Ishikawa (cell line): ENCODE data around the gene SEC16A.

ENCODE experiments used
- CEBPB ChIP-seq: IDR thresholded peaks from 2 replicates; pipeline ENCODE4 v1.6.1; 2012
- CREB1 ChIP-seq: IDR thresholded peaks from 2 replicates; pipeline ENCODE4 v1.6.1; 2012; ENCODE audit warnings: low read depth
- EGR1 ChIP-seq: IDR thresholded peaks from 2 replicates; pipeline ENCODE4 v1.6.1; 2012
- EP300 ChIP-seq: IDR thresholded peaks from 2 replicates; pipeline ENCODE4 v1.6.1; 2012; ENCODE audit warnings: borderline replicate concordance
- FOXM1 ChIP-seq: IDR thresholded peaks from 2 replicates; pipeline ENCODE4 v1.6.1; 2012; ENCODE audit warnings: low read depth, borderline replicate concordance
- RAD21 ChIP-seq: IDR thresholded peaks from 2 replicates; pipeline ENCODE4 v1.6.1; 2012; ENCODE audit warnings: low read depth
- TAF1 ChIP-seq: IDR thresholded peaks from 2 replicates; pipeline ENCODE4 v1.6.1; 2012; ENCODE audit warnings: low read depth, mild to moderate bottlenecking
- TCF12 ChIP-seq: IDR thresholded peaks from 2 replicates; pipeline ENCODE4 v1.6.1; 2012; ENCODE audit warnings: low read depth
- TEAD4 ChIP-seq: IDR thresholded peaks from 2 replicates; pipeline ENCODE4 v1.6.1; 2012
- YY1 ChIP-seq: IDR thresholded peaks from 2 replicates; pipeline ENCODE4 v1.6.1; 2012; ENCODE audit warnings: low read depth
- ZBTB7A ChIP-seq: IDR thresholded peaks from 2 replicates; pipeline ENCODE4 v1.6.1; 2012; ENCODE audit warnings: low read depth
- TF ChIP-seq, protein P1 (sequence below): IDR thresholded peaks from 2 replicates; pipeline ENCODE4 v1.6.1; 2012
- TF ChIP-seq, protein P2 (sequence below): IDR thresholded peaks from 2 replicates; pipeline ENCODE4 v1.6.1; 2012; ENCODE audit warnings: low read depth, mild to moderate bottlenecking

SEC16A gene

DNA sequence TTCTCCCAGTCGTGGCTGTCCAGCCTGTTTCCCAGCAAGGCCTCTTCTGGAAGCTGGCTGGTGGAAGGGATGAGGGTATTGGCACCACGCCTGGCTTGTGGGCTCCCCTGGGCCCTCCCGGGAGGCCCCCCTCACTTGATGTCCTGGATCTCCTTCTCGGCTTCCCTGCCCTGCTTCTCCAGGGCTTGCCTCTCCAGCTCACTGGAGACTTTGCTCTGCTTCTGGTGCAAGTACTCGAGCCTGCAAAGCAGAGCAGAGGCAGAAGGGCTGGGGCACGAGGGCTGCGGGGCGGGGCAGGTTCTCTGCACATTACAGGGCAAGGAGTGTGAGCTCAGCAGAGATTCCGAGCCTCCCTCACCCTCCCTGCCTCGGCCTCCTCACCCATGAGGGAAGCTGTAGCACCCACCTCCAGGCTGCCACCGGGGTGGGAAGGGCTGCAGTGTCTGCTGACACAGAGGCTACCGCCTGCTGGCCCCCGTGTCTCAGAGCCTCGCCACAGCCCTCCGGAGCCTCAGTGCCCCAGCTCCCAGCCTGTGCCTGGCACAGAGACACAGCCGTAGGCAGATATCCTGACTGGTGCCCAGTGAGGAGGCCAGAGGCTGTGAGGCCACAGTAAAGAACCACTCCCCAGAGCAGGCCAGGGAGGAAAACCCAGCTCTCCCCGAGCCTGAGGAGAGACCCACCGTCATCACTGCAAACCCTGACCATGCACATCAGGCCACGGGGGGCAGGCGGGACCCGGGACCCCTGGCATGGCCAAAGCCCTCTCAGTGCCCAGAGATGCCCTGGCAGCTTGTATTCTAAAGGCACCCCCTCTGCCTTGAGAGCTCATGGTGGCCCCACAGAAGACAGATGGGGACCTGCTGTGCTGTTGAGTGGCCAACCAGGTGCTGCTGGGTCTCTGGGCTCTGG, 90.0 kb downstream of the SEC16A start:
- TF ChIP-seq YY1 (no peak), EP300 (no peak), FOXM1 (no peak), ZBTB7A (no peak), CEBPB (no peak)
- TF ChIP-seq, protein P1, sequence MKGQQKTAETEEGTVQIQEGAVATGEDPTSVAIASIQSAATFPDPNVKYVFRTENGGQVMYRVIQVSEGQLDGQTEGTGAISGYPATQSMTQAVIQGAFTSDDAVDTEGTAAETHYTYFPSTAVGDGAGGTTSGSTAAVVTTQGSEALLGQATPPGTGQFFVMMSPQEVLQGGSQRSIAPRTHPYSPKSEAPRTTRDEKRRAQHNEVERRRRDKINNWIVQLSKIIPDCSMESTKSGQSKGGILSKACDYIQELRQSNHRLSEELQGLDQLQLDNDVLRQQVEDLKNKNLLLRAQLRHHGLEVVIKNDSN = no peak

DNA sequence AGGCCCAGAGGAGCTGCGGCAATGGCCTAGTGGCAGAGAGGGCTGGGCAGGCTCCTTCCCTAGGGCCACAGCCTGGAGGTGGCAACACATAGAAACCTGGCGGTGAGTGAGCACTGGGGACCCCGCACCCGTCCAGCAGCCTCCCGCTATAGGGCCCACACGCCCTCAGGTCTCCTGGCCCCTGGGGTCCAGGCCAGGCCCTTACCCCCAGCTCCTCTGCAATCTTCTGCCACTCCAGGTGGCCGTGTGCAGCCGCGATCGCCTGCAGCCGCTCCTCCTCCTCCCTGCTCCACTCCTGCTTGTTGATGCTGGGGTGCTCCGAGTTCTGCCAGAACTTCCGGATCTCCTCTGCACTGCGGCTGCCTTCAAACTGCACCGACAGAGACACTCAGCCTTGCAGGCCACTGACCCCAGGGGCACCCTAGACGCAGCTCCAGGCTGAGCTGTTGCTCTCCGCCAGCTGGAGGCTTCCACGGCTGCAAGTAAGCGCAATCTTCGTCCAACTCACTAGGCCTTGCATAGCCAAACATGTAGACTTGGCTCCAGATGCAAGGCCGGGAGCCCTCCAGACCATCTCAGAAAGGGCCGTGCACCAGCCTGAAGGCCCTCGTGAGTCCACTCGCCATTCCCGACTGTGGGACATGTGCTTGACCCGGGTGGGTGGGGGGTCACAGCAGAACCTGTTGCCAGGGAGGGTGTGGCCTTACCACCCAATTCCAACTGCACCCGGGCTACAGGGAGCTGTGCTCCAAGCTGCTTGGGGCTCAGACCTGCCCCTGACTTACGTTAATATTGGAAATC, 90.9 kb downstream of the SEC16A start:
- TF ChIP-seq YY1 (no peak), EGR1 (no peak), TAF1 (no peak), CREB1 (no peak), ZBTB7A (no peak), TEAD4 (no peak), RAD21 (no peak), CEBPB (no peak), TCF12 (no peak), FOXM1 (no peak), EP300 (no peak)
- TF ChIP-seq, protein P1 = no peak
- TF ChIP-seq, protein P2, sequence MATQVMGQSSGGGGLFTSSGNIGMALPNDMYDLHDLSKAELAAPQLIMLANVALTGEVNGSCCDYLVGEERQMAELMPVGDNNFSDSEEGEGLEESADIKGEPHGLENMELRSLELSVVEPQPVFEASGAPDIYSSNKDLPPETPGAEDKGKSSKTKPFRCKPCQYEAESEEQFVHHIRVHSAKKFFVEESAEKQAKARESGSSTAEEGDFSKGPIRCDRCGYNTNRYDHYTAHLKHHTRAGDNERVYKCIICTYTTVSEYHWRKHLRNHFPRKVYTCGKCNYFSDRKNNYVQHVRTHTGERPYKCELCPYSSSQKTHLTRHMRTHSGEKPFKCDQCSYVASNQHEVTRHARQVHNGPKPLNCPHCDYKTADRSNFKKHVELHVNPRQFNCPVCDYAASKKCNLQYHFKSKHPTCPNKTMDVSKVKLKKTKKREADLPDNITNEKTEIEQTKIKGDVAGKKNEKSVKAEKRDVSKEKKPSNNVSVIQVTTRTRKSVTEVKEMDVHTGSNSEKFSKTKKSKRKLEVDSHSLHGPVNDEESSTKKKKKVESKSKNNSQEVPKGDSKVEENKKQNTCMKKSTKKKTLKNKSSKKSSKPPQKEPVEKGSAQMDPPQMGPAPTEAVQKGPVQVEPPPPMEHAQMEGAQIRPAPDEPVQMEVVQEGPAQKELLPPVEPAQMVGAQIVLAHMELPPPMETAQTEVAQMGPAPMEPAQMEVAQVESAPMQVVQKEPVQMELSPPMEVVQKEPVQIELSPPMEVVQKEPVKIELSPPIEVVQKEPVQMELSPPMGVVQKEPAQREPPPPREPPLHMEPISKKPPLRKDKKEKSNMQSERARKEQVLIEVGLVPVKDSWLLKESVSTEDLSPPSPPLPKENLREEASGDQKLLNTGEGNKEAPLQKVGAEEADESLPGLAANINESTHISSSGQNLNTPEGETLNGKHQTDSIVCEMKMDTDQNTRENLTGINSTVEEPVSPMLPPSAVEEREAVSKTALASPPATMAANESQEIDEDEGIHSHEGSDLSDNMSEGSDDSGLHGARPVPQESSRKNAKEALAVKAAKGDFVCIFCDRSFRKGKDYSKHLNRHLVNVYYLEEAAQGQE = no peak
